DOHH2 (cell line): ENCODE data around the gene THRB.

ENCODE experiments used
- CTCF ChIP-seq: fragments of 200-600 bp; sonication (generic); IDR thresholded peaks from one replicate; pipeline ENCODE4 v1.5.1; 2014; ENCODE audit warnings: antibody characterized with exemption, mild to moderate bottlenecking, low read depth, low read length; ENCODE audit not compliant: poor library complexity, severe bottlenecking
- EZH2phosphoT487 ChIP-seq: fragments of 200-600 bp; sonication (generic); IDR thresholded peaks from 2 replicates; pipeline ENCODE4 v1.6.1; 2017; ENCODE audit warnings: borderline replicate concordance, mild to moderate bottlenecking, antibody characterized with exemption, low read length, moderate library complexity, mixed read lengths

- TF ChIP-seq CTCF (no peak), EZH2phosphoT487 (no peak)
Observed at GRCh38 chr3:24101676-24102168, 392.9 kb downstream of the THRB start.
